Stimulated activated CD4-positive, alpha-beta T cell treated with anti-CD3 and anti-CD28 coated beads, Interleukin-1b, Interleukin-23, amount 100 ng/mL, for 24 hours (primary cell): Measurements from ENCODE around the gene TOX3.

Experiments used
- DNase-seq, 4 experiments: peaks; one replicate each; pipeline ENCODE4 v3.0.0-alpha.2; 2020; ENCODE audit warnings: low read depth in 4 of 4, low spot score in 1 of 4

Gene TOX3

DNA sequence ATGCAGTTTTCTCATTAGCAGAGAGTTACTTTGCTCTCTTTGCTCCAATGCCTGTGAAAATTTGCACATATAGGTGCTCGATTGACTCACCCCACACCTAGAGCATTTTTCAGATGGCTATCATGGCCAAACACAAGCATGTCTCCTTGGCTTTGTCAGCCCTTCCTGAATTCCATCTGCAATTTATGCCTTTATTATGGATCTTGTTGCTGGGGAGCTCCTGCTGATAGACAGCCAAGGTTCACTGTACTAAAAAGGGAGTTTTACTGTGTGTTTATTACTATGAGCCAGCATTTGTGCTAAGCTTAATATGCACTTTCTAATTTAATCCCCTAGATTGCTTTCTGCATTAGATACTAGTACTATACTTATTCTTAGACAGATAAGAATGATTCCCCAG, 93.3 kb downstream of the TOX3 start:
- DNase-seq = no peak

DNA sequence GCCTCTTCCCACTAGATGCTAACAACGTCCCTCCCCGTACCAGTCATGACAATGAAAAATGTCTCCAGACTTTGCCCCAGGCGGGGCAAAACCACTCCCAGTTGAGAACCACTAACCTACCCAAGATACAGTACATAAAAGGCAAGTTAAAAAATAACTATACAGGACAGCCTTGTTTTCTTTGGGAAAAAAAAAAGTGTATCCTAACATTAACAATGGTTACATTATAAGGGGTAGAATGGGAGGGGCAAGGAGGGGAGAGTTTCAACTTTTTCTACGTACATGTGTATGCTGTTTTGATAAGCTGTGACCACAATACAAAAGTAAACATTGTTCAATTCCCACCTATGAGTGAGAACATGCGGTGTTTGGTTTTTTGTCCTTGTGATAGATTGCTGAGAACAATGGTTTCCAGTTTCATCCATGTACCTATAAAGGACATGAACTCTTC, 94.9 kb downstream of the TOX3 start:
- DNase-seq = no peak

DNA sequence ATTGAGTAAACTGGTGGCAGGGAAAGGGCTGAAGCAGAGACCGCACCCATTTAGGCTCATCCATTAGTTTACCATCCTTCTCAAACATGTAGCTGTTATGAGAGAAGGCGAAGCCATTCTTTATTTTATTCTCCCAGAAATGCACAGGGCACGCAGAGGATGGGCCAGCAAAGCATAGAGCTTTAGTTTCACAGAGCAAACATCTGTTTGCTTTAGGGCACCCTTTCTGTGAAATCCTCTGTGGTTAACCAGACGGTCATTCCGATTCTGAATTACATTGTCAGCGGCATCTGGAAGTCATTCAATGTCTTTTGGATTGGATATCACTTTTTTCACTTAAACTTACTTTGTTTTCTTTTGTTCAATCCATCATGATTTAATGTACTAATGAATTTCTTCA, 96.0 kb downstream of the TOX3 start:
- DNase-seq = no peak

DNA sequence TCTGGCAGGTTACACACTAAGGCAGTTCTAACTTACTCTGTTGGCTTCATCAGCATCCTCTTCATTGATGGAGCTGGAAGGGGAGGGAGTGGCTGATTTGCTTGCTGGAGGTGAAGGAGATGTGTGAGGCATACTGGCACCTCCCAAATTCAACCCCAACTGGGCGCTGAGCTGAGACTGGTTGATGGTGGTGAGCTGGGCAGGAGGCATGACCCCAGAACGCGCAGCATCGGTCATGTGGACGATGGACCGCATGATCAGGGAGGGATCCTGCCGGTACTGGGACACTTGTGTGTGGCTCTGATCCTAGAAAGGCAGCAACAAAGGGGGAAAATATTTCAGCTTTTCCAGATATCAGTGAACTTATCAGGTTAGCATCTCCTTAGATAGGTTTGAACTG, 96.7 kb downstream of the TOX3 start:
- no peak for DNase-seq

DNA sequence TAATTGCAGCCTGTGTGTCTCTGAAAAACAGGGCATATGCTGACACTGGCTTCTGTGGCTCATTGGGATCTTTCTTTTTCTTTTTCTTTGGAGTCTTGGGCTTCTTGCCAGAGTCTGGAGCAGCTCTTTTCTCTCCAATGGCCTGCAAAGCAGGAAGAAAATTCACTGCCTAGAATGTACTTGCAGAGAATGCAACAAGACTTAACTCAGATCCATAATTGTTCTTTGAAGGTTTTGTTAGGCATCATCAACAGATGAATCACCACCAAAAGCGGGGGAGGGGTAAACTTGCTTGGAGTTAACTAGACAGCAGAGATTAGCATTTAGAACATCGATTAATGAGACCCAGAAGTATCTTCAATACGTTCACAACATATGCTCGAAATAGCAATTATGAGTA, 100.9 kb downstream of the TOX3 start:
- DNase-seq = no peak

DNA sequence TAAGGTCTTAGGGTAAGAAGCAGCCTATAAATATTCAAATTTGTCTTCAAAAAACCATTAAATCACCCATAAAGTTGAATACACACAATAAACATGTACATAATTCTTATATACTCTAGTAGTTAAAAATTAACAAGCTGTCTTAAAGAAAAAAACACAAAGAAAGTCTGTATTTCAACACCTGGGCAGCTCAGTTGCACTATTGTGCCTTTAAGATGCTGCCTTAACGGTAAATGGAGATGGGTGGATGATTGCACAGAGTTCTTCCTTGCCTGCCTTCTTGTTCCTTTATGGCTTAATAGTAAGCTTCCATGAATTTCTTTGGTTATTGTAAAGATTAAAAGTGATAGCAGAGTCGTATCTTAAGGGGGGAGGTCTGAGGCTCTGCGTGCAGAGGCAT, 105.1 kb downstream of the TOX3 start:
- DNase-seq = no peak

DNA sequence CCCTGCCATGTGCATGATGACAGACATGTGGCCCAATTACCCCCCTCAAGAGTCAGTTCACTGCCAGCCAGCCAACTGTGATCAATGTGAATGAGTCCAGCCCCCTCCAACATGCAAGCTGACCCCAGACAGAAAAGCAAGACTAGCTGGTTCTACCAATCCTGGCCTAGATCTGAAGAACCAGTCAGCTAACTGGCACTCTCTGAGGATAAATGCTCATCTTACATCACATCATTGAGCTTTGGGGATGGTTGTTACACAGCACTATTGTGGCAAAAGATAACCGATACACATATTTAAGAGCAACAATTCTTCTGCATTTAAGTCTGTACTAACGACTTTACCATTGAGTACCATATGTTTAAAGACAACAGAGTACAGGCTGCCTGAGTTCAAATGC, 106.7 kb downstream of the TOX3 start:
- DNase-seq = no peak

DNA sequence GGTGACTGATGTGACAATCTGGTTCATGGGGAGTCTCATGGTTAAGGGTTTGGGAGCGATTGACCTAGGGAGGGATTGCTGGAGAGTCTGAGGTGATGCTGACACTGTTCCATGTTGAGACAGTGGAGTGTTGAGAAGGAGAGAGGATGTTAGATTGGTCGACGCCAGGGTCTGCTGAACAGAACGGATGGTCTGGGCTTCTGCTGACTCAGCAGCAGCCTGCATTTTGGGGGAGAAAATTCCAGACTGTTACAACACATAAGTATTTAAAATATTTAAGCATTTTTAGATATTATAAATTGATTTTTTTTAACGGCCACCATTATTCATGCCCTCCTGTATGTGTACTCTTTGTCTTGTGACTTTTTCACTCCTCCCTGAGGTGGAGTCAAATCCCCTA, 107.2 kb downstream of the TOX3 start:
- no peak for DNase-seq

DNA sequence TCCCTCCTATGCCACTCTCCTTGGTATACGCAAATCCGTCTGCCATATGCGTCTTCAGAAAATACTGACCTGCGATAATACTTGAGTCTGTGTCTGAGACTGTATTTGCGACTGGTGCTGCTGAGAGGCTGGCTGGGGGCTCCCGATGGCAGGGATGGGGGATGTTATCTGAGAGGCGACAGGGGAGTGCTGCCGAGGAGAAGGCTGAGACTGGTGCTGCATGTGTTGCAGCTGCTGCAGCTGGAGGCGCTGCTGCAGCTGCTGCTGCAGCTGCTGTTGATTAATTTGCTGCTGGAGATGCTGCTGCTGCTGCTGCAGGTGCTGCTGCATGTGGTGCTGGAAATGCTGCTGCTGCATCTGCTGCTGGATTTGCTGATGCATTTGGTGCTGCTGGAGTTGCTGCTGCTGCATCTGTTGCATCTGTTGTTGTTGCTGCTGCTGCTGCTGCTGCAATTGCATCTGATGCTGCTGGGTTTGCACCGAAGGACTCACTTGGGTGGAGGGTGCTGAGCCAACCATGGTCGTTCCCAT, 107.7 kb downstream of the TOX3 start:
- DNase-seq = no peak

DNA sequence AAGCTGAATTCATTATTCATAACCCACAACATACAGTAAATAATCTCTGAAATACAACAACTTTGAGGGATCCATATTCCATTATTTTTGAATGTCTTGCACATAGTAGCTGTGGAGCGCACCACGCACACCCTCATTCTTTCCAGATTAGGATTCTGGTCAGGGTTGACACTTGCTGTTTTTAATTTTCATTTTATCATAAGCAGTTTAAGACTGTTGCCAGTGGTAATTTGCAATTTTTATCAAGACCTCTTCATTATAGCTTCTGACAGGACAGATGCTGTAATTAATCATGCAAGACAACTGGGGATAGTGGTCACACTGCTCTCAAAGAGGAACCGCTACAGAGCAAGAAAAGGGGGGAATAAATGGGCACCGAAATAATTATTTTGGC, 109.7 kb downstream of the TOX3 start:
- DNase-seq = no peak

DNA sequence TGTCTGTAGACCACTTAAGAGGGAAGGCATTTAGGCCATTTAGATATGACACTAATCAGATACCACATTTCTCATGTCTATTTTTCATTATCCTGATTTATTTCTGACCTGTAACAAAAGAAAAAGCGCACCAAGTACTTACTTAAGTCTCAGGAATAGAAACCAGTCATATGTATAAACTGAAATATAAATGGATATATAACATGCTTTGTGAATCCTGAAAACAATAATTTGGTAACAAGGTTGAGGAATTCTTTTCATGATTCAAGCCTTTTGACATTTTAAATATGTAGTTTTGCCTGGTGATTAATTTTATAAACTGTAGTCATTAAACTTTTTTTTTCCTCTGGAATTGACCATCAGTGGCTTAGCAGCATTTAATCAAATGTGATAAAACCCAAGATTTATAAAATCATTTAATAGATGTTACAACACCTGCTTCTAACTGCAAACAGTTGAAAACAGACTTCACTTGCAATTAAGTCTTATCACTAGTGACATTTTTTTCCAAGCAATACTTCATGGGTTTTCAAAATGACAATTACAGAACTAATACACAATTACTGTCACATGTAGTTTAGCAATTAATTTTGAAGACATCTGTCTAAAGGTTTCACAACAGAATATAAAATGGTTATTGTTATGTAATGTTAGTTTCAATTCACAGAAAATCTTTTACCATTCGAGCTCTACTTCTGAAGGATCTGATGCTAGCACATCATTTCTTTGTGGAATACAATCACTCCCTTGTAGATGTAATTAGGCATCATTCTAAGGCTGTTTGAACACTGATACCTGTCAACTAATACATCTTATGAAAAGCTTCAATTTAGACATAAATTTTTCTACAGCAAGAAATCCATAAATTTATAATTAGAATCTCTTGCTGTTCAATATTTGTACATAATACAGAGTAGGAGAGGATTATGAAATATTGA, 110.3 kb downstream of the TOX3 start:
- DNase-seq = no peak

DNA sequence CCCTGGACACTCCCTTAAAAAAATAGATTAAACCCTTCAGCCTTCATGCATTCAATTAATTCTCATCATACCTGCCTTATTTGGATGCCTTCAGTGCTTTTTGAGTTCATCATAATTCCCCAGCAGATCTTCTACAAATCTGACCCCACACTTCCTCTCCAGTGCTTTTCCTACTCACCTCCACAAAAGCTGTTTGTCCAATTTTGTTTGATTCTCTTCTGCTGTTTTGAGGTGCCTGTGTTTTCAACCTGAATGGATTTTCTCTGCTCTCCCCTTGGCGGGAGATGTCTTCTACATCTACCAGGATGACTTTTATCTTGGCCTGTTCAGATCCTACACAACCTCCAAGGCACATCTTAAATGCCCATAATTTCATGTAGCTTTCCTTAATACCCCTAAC, 112.7 kb downstream of the TOX3 start:
- no peak for DNase-seq

DNA sequence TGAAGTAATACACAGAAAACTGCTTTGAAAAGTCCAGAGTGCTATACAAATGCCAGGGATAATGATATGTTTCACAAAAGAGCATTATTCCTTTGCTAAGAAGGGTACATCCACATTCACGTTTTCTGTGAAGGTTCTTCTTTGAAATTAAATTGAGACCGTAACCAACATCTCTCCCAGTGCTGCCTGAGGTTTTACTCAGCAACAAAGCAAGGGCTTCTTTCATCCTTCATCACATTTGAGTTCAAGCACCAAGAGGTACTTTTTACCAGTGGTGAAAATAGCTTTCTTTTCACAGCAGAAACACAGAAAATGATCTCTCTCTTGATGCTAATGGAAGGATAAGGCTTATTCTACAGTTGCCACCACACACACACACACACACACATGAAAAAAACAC, 113.3 kb downstream of the TOX3 start:
- DNase-seq = no peak

DNA sequence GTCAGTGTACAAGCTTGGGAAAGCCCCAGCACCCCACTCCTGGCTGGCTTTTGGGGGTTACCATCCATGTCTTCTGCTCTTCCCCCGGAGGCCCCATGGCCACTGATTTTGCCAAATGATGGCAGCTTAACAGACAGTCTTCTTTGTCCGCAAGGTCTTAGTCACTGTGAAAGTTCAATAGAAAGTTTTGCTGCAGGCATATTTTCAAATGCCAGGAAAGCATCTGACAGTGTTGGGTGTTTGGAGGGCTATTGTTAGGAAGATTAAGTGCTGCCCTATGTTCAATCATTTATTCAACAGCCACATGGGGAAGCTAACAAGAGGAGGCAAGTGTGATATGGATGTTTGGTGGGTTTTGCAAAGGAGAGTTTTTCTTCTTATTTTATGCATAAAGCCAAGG, 122.4 kb downstream of the TOX3 start:
- no peak for DNase-seq

DNA sequence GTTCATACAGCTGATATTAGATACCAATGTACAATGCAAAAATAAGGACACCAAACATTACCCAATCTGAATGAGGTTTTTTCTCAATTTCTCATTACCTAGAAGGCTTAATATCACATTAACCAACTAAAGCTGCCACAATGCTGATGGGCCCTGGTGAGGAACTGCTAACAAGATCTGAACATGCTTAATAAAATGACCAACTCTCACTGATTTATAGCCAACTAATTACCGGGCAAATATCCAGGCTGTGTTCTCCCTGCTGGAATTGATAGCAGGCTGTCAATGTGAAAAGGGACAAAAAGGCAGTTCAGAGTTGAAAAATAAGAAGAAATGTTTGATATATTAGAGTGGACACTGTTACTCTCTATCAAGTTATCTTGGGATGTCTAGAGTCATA, 124.6 kb downstream of the TOX3 start:
- DNase-seq = no peak

DNA sequence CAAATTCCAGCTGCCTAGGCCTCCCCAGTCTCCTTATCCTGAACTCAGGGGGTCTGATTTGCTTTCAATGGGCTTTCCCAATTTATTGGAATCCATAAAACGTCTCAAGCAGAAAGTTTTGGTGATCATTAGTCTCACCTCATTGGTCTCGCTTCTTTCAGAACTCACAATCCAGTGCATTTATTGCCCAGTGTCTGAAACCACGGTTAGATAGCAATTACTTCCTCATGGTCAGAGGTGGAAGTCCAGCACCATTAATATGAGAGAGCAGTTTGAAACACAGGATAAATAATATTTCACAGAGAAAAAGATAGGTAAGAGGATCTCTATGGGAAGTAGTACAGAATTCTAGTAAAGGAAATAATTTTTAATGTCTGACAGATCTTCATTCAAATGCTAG, 128.7 kb downstream of the TOX3 start:
- no peak for DNase-seq

DNA sequence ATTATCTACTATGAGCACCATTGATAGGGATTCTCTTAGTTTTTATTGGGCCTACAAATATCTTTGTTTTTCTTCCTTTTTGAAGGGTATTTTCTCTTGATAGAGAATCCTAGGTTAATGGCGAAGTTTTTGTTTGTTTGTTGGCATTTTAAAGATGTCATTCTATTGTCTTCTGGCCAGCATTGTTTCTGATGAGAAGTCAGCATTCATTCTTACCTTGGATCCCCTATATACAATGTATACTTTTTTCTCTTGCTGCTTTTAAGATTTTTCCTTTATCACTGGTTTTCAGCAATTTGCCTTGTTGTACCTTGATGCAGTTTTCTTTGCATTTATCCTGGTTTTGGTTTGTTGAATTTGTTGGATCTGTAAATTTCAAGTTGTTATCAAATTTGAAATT, 130.1 kb downstream of the TOX3 start:
- DNase-seq = no peak

DNA sequence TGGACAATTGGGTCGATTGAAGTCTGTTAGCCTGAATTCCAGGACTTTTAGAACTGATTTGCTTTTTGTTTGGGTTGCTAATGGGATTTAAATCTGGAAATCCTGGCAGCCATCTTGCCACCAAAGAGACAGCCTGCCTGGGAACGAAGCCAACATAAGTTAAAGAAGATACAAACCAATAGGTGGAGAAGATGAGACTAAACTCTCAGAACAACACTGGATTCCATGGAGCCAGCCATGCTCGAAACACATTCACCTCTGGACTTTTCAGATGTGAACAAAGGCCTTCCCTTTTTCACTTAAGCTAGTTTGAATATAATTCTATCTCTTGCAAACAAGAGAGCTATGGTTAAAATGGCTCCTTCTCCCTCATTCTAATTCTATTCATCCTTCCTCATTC, 135.9 kb downstream of the TOX3 start:
- DNase-seq = no peak

DNA sequence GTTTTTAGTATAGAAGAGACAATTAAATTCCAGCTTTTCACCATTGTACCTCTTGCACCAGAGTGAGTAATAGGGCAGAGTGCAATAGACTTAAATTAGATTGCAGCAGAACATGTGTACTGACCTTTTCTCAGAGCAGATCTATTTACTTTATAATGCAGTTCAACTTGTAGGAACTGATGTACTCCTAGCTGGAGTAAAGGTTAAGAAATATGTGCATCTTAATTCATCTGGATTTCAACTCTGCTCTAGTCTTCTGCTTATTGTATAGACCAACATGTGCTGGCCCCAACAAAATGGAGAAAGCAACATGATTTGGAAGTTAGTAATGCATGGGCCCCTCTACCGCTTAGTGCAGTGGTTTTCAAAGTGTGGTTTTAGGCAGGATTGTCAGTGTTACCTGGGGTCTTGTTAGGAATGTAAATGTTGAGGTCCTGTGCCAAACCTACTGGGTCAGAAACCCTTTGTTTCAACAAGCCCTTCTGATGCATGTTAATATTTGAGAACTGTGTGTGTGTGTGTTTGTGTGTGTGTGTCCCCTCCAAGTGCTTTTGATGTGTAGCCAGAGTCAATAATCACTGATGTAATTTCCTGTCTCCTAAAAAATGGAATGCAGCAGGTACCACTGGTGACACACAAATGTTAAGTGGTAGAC, 138.6 kb downstream of the TOX3 start:
- DNase-seq = no peak

DNA sequence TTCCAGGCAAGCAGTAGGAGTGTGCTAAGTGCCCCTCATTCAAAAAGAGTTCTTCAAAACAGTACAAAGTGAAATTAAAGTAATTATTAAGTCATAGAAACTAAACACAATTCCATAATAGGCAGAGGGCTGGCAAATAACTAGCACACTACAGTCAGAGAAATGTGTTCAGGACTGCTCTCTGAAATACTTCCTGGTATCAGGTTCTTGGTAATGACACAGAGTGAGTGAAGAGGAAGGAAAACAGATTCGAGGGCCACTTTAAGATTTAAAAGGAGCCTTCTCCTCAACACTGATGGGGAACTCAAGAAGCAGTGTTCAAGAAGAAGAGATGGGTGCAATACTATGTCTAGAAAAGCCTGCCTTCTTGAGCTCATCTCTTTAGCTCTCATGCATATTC, 139.2 kb downstream of the TOX3 start:
- no peak for DNase-seq

DNA sequence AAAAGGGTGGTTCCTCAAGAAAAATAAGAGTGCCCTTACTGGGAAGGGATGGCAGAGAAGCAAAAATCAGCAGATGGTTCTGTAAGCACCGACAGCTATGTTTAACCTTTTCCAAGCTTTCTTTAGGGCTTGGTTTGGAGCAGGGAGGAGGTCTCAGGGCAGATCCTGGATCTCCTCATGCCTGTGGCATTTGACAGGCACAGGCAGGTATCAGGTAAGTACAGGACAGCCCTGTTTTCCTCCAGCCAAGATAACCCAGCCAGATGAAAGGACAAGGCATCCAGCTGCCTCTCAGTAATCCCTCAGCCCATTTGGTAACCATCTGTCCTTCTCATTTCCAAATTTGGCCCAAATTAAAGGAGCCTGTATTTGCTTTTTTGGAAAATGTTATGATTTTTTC, 141.5 kb downstream of the TOX3 start:
- DNase-seq = no peak

DNA sequence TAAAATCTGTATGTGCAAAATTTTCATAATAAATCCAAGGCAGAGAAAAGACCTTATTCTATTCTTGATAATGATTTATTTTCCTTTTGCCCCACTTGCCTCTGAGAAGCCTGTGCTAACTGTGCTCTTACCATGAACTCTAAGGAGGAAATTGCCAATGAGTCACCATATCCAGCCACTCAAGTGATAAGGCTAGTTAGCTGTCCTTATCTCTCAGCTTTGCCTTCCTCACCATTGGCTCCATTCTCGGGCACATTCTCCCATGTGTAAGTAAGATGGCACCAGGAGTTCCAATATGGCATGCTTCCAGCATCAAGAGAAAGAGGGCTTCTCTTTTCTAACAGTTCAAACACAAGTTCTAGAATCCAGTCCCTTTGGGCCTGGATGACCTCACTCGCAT, 142.4 kb downstream of the TOX3 start:
- DNase-seq = no peak
